HG03175 (cell line): Measurements from ENCODE around the gene DIAPH2.

ENCODE experiments used
- ATAC-seq: cut with Tn5 transposase; IDR thresholded peaks from one replicate; pipeline ENCODE4 v1.9.1; 2021; ENCODE audit warnings: mild to moderate bottlenecking, moderate library complexity; ENCODE audit not compliant: unreplicated experiment

The DIAPH2 gene

GRCh38 chrX:96684339-96685209, at the start of gene DIAPH2:
DIAPH2 (plus strand) TSS chrX:96684842.
- ATAC-seq: peak; percentile 86

- no peak for ATAC-seq
These were observed 34.6 kb upstream of the DIAPH2 start for GRCh38 chrX:96650023-96650422.

DNA sequence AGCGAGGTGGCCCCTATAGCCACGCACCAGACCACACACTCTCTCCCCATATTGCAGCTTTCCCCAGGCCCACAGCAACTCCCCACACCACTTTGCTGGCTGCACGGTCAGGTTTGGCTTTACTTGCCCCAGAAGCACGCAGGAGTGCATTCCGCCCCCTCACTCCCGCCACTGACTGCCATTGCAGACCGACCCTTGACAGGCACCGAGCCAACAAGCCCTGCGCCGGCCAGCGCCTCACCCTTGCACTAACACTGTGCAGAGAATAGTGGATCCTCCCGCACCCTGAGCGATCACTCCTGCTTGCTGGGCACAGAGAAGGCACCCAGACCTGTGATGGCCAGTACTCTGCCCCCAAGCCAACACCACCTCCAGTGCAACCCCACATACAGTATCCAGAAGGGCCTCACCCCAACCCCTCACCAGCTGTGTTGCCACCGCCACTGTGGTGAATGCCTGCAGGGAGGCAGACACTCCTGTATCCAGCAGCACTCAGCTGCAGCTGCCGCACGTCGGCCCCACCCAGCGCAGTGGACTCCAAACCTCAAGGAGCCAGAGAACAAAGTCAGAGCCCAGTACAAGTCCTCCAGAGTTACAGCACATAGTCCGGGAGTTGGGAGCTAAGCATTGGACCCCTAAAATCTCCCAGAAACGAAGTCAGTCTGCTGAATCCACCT, 28.6 kb upstream of the DIAPH2 start:
- no peak for ATAC-seq

- ATAC-seq: no peak
These were observed 2.1 kb upstream of the DIAPH2 start for GRCh38 chrX:96682516-96682915.

DNA sequence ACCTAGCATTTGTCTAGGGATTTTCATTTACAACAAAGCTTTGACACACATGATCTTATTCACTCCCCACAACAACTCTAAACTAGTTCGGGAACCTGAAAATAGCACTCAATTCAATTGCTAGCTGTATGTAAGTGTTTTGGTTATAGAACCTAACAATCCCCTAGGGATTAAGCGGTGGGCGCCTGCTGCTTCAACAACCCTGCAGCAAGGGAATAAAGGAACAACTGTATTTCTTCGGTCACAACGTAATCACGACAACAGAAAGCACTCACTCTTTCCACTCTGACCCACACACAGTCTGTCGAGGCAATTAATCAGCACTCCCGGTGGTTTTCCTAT, 674 bp upstream of the DIAPH2 start:
- ATAC-seq: peak; percentile 3

GRCh38 chrX:96685210-96686099, 813 bp downstream of the DIAPH2 start:
- ATAC-seq: peak; percentile 30

GRCh38 chrX:96687776-96688175, 3.1 kb downstream of the DIAPH2 start:
- no peak for ATAC-seq

- no peak for ATAC-seq
These were observed 4.1 kb downstream of the DIAPH2 start for GRCh38 chrX:96688789-96689188.

DNA sequence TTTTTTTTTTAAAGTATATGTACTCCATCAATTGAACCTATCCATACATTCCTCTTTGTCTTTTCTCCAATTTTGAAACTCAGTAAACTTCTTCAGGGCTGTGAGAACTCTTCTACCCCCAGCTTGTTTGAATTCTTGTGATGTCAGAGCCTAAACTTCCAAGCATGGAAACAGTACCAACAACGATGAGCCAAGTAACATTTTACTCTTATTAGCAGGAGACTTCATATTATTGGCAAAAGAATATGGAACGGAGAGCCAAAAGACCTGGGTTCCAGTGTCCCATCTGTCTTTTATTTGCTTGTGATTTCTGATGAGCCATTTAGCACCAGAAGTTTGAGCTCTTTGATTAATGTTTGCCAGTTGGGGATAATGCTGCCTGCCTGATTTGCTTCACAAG, 5.3 kb downstream of the DIAPH2 start:
- no peak for ATAC-seq

DNA sequence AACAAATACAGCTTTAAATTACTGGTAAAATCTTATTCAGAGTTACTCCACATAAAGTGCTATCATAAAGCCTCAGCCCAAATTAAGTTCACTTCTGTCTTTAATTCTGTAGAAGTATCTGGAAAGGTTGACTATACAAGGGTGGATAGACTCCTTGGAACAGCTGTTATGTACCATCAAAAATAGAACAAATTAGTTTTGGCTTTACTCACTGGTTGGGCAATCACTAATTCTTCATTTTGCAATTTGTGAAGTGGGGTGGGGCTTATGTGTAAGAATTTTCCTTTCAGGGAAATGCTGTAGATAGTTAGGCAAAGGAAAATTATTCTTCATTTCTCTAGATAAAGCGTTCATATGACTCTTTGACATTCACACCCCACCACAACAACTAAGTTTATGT, 7.8 kb downstream of the DIAPH2 start:
- no peak for ATAC-seq

GRCh38 chrX:96692890-96693289, 8.2 kb downstream of the DIAPH2 start:
- ATAC-seq: no peak

GRCh38 chrX:96693407-96693806, 8.8 kb downstream of the DIAPH2 start:
- ATAC-seq: no peak

DNA sequence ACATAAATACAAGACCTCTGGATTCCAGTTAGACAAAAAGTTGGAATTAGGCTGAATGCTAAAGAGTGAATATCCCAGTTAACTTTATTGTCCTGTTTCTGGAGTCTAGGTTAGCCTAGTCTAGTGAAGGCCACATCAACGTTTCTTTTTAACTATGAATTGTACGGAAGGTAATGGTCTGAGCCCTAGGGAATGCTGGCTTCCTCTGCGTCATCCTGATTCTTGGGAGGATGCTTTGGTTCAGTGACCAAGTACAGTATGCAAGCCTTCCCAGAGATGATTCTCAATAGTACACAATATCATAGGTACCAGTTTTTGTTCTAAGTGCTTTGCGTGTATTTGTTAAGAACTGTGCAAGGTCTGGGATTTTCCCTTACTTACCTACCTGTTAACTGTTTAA, 11.8 kb downstream of the DIAPH2 start:
- ATAC-seq: no peak

DNA sequence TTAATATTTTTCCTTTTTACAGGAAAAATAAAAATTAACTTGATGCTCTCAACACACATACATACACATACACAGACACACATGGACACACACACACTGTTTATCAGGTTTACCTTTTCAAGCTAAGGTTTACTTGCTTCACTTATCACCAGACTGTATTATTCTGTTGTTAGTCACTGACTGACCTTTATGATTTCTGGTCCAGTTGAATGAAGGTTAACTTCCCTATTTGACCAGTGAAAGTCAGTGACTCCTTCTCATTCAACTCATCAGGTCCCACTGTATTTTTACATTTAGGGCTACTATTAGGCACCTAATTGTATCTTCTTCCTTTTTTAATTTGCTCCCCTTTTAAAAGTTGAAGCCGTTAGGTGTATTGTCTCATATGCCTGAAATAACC, 16.0 kb downstream of the DIAPH2 start:
- no peak for ATAC-seq

- ATAC-seq: no peak
These were observed 18.7 kb downstream of the DIAPH2 start for GRCh38 chrX:96703379-96703778.

GRCh38 chrX:96703816-96704215, 19.2 kb downstream of the DIAPH2 start:
- no peak for ATAC-seq

DNA sequence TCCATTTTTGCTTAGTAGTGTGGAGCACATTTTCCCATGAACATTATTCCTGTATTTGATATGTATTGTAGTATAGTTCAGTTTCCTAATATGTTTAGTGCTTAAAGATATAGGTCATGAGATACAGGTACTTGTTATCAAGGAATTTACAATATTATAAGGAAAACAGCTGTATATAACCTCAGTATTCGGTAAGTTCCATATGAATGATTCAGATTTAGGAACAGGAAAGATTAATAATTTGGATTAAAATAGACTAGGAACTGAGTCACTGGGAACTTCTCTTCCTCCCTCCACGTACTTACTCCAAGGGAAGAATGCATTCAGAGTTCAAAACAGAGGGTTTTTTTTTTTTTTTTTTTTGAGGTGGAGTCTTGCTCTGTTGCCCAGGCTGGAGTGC, 20.0 kb downstream of the DIAPH2 start:
- ATAC-seq: no peak

GRCh38 chrX:96705905-96706304, 21.3 kb downstream of the DIAPH2 start:
- ATAC-seq: no peak

DNA sequence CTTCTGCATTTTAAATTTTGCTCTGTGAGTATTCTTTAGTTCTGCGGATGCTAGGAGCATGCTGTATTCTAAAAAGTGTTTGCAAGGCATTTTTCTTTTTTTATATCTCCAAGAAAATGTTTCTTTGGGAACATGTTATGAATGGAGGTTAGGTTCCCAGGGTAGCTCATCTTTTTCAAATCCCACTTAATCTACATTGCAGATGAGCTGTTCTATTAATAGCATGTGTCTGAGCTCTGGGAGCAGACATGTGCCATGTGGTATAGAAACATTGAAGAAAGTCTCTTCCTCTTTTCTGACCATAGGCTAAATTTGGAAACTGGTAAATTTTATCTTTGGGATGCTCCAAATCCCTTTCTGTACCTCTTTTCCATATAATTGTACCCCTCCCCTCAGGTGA, 23.2 kb downstream of the DIAPH2 start:
- no peak for ATAC-seq

- no peak for ATAC-seq
These were observed 25.4 kb downstream of the DIAPH2 start for GRCh38 chrX:96710031-96710430.

DNA sequence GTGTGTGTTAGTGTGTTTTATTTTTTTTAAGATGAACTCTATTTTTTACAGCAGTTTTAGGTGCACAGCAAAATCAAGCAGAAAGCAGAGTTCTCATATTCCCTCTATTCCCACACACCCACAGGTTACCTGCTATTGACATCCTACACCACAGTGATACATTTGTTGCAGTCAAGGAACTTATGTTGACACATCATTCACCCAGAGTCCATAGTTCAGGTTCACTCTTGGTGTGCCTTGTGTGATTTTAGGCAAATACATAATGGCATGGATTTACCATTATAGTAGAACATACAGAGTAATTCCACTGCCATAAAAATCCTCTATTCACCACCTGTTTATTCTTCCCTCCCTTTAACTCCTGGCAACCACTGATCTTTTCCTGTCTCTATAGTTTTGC, 28.7 kb downstream of the DIAPH2 start:
- ATAC-seq: no peak
